Neutrophil (primary cell): ENCODE data around the gene HMGCS1.

Experiments used
- H3K27ac ChIP-seq: fragments of 200-600 bp; sonication (generic); 2 replicates; pipeline ENCODE4 v1.5.1; 2016; ENCODE audit warnings: mild to moderate bottlenecking, moderate library complexity
- H3K27me3 ChIP-seq: fragments of 200-600 bp; sonication (generic); 2 replicates; pipeline ENCODE4 v1.6.0; 2016; ENCODE audit warnings: mild to moderate bottlenecking
- H3K36me3 ChIP-seq: fragments of 200-600 bp; sonication (generic); 2 replicates; pipeline ENCODE4 v1.5.1; 2017
- H3K4me1 ChIP-seq, 2 experiments: fragments of 200-600 bp in 1 of 2; sonication (generic) in 1 of 2; 1 replicate in 1 of 2; 2 replicates in 1 of 2; pipeline versions ENCODE4 v1.5.1 to v1.6.1; 2013 to 2016; ENCODE audit warnings: low read depth in 1 of 2, low read length in 1 of 2, mild to moderate bottlenecking in 1 of 2, moderate library complexity in 1 of 2; ENCODE audit not compliant: control insufficient read depth in 1 of 2, insufficient read depth in 1 of 2
- H3K4me3 ChIP-seq, 2 experiments: fragments of 200-600 bp in 1 of 2; sonication (generic) in 1 of 2; 1 replicate in 1 of 2; 2 replicates in 1 of 2; pipeline ENCODE4 v1.5.1; 2013 to 2016; ENCODE audit warnings: low read depth in 1 of 2, low read length in 1 of 2, mild to moderate bottlenecking in 1 of 2, moderate library complexity in 1 of 2
- H3K9me3 ChIP-seq: fragments of 200-600 bp; sonication (generic); 2 replicates; pipeline ENCODE4 v1.5.1; 2016
- CTCF ChIP-seq: fragments of 200-600 bp; sonication (generic); IDR thresholded peaks from 2 replicates; pipeline ENCODE4 v1.5.1; 2016; ENCODE audit warnings: antibody characterized with exemption

The HMGCS1 gene

GRCh38 chr5:43296835-43297234 lies 16.4 kb downstream of the HMGCS1 start:
- H3K27ac ChIP-seq: no peak overlapping the region
- no peak for TF ChIP-seq CTCF
- no peaks in the 10 kb centered on the region for H3K9me3 ChIP-seq
- H3K4me3 ChIP-seq: no peak overlapping the region
- no peaks in the 10 kb centered on the region for H3K4me1 ChIP-seq
- H3K27me3 ChIP-seq: no peaks in the 10 kb centered on the region
- H3K36me3 ChIP-seq: peaks cover 60% of the 10 kb centered on the region

GRCh38 chr5:43295202-43295601 lies 18.0 kb downstream of the HMGCS1 start:
- Histone ChIP-seq H3K27ac (no peak overlapping the region), H3K4me1 (no peaks in the 10 kb centered on the region), H3K9me3 (no peaks in the 10 kb centered on the region), H3K36me3 (peaks cover 75% of the 10 kb centered on the region), H3K27me3 (no peaks in the 10 kb centered on the region), H3K4me3 (no peak overlapping the region)
- TF ChIP-seq CTCF: no peak

GRCh38 chr5:43294226-43294625 lies 19.0 kb downstream of the HMGCS1 start:
- no peak for TF ChIP-seq CTCF
- H3K9me3 ChIP-seq: no peaks in the 10 kb centered on the region
- no peak overlapping the region for H3K4me3 ChIP-seq
- H3K4me1 ChIP-seq: no peaks in the 10 kb centered on the region
- H3K36me3 ChIP-seq: peaks cover 81% of the 10 kb centered on the region
- no peaks in the 10 kb centered on the region for H3K27me3 ChIP-seq
- H3K27ac ChIP-seq: no peak overlapping the region

GRCh38 chr5:43290726-43291125 lies 22.5 kb downstream of the HMGCS1 start:
- Histone ChIP-seq H3K27me3 (no peaks in the 10 kb centered on the region), H3K36me3 (peaks cover 74% of the 10 kb centered on the region), H3K9me3 (no peaks in the 10 kb centered on the region)

GRCh38 chr5:43288269-43288831 lies 24.9 kb downstream of the HMGCS1 start:
- H3K9me3 ChIP-seq: no peaks in the 10 kb centered on the region
- no peaks in the 10 kb centered on the region for H3K4me1 ChIP-seq
- TF ChIP-seq CTCF: no peak
- H3K36me3 ChIP-seq: peaks cover 50% of the 10 kb centered on the region
- H3K27me3 ChIP-seq: no peaks in the 10 kb centered on the region
- no peak overlapping the region for H3K4me3 ChIP-seq
- H3K27ac ChIP-seq: no peak overlapping the region

More at GRCh38 chr5:43290726-43291125, 22.5 kb downstream of the HMGCS1 start:
- Histone ChIP-seq H3K4me3 (no peak overlapping the region), H3K27ac (no peak overlapping the region), H3K4me1 (no peaks in the 10 kb centered on the region)
- TF ChIP-seq CTCF: no peak

- Histone ChIP-seq H3K4me3 (no peak overlapping the region), H3K9me3 (no peaks in the 10 kb centered on the region), H3K36me3 (peaks cover 42% of the 10 kb centered on the region), H3K27ac (no peak overlapping the region), H3K4me1 (no peaks in the 10 kb centered on the region), H3K27me3 (no peaks in the 10 kb centered on the region)
- TF ChIP-seq CTCF: no peak
Measured at GRCh38 chr5:43287493-43287892, 25.7 kb downstream of the HMGCS1 start.
